ENCODE results near the gene MLX.

- TF ChIP-seq CTCF (conservative IDR thresholded peaks at IDR 0.05; ENCODE audit: low read length), result no peak
- no peak for TF ChIP-seq EZH2phosphoT487 (IDR thresholded peaks at IDR 0.05; ENCODE audit: borderline replicate concordance)
These were observed 47.1 kb upstream of the MLX start for GRCh38 chr17:42519546-42520491.
